SK-N-SH (cell line): ENCODE measurements around the gene ARIH2. TPM values are rescaled to one million over a fixed set of nuclear protein-coding genes. Genes with fewer than 3 reads are reported as not detected.

ENCODE experiments used
- CTCF ChIA-PET: fragments of 300-600, 350-600 bp; formaldehyde crosslinking; extraction: SDS; loops from one replicate; lab custom pipeline; 2021; lab: Yijun Ruan, JAX
- POLR2A ChIA-PET: fragments of 350-600 bp; sonication (Branson Sonifier 250); formaldehyde crosslinking; extraction: SDS; loops from one replicate; lab custom pipeline; 2020; ENCODE audit warnings: antibody characterized with exemption, inconsistent platforms; lab: Yijun Ruan, JAX
- DNase-seq: peaks from one replicate; pipeline ENCODE4 v3.0.0; 2012
- H2AFZ ChIP-seq: fragments of 200-600 bp; sonication (generic); 2 replicates; pipeline ENCODE4 v1.8.1; 2016; ENCODE audit warnings: antibody characterized with exemption, mild to moderate bottlenecking, low read depth
- H3F3A ChIP-seq: fragments of 200-600 bp; sonication (generic); replicated peaks from 2 replicates; pipeline ENCODE3; 2016; ENCODE audit warnings: antibody characterized with exemption, mild to moderate bottlenecking; ENCODE audit not compliant: insufficient read depth
- H3K27ac ChIP-seq, 2 experiments: fragments of 200-500 bp in 1 of 2; fragments of 200-600 bp in 1 of 2; sonication (Bioruptor generic) in 1 of 2; sonication (generic), shearing (Covaris generic) in 1 of 2; 2 replicates each; pipeline versions ENCODE4 v1.5.1 to v1.6.1; 2014 to 2016; ENCODE audit warnings: low read depth in 2 of 2, inconsistent platforms in 1 of 2, low read length in 1 of 2, mild to moderate bottlenecking in 1 of 2, mixed read lengths in 1 of 2
- H3K27me3 ChIP-seq: fragments of 200-600 bp; sonication (generic), shearing (Covaris generic); 2 replicates; pipeline ENCODE4 v1.6.1; 2016; ENCODE audit warnings: mixed run types; ENCODE audit not compliant: insufficient read depth
- H3K36me3 ChIP-seq, 2 experiments: fragments of 200-500 bp in 1 of 2; fragments of 200-600 bp in 1 of 2; sonication (Bioruptor generic) in 1 of 2; sonication (generic) in 1 of 2; replicated peaks in 1 of 2; 2 replicates each; pipeline versions ENCODE3 to v1.5.1; 2014 to 2016; ENCODE audit warnings: low read length in 1 of 2, mild to moderate bottlenecking in 1 of 2; ENCODE audit not compliant: insufficient read depth in 2 of 2, control insufficient read depth in 1 of 2
- H3K4me1 ChIP-seq, 2 experiments: fragments of 200-500 bp in 1 of 2; fragments of 200-600 bp in 1 of 2; sonication (Bioruptor generic) in 1 of 2; sonication (generic), shearing (Covaris generic) in 1 of 2; 2 replicates each; pipeline versions ENCODE4 v1.5.1 to v1.6.1; 2014 to 2016; ENCODE audit warnings: low read depth in 1 of 2, low read length in 1 of 2, mixed run types in 1 of 2; ENCODE audit not compliant: insufficient read depth in 2 of 2, control insufficient read depth in 1 of 2
- H3K4me2 ChIP-seq: fragments of 200-600 bp; sonication (generic), shearing (Covaris generic); 2 replicates; pipeline ENCODE4 v1.6.1; 2017; ENCODE audit warnings: mixed run types
- H3K4me3 ChIP-seq, 2 experiments: fragments of 200-500 bp in 1 of 2; fragments of 200-600 bp in 1 of 2; sonication (Bioruptor generic) in 1 of 2; sonication (generic), shearing (Covaris generic) in 1 of 2; 2 replicates each; pipeline versions ENCODE4 v1.5.1 to v1.8.1; 2014 to 2016; ENCODE audit warnings: low read depth in 2 of 2, inconsistent platforms in 1 of 2, low read length in 1 of 2, mild to moderate bottlenecking in 1 of 2, mixed read lengths in 1 of 2, moderate library complexity in 1 of 2
- H3K79me2 ChIP-seq: fragments of 200-600 bp; sonication (generic); 2 replicates; pipeline ENCODE4 v1.8.1; 2017; ENCODE audit warnings: mild to moderate bottlenecking; ENCODE audit not compliant: insufficient read depth
- H3K9ac ChIP-seq: fragments of 200-600 bp; sonication (generic); 2 replicates; pipeline ENCODE4 v1.6.1; 2017; ENCODE audit warnings: mixed run types
- H3K9me2 ChIP-seq: fragments of 200-600 bp; sonication (generic); 2 replicates; pipeline ENCODE4 v1.6.1; 2017; ENCODE audit warnings: mixed run types
- H3K9me3 ChIP-seq: fragments of 200-600 bp; sonication (generic); 2 replicates; pipeline ENCODE4 v1.6.1; 2017; ENCODE audit warnings: mixed run types, mild to moderate bottlenecking, moderate library complexity
- H4K20me1 ChIP-seq: fragments of 200-600 bp; sonication (generic); 2 replicates; pipeline ENCODE4 v1.6.1; 2017; ENCODE audit warnings: mild to moderate bottlenecking, mixed run types; ENCODE audit not compliant: insufficient read depth
- CHD2 ChIP-seq: fragments of 150-350 bp; IDR thresholded peaks from 2 replicates; pipeline ENCODE4 v1.6.1; 2018; ENCODE audit warnings: low read length; ENCODE audit not compliant: partially characterized antibody
- ELF1 ChIP-seq: IDR thresholded peaks from 2 replicates; pipeline ENCODE4 v1.4.0; 2012
- EZH2phosphoT487 ChIP-seq: fragments of 200-600 bp; sonication (generic); IDR thresholded peaks from 2 replicates; pipeline ENCODE4 v1.6.1; 2017; ENCODE audit warnings: low read depth, mixed run types, mild to moderate bottlenecking, antibody characterized with exemption, moderate library complexity, borderline replicate concordance
- FOSL2 ChIP-seq: IDR thresholded peaks from 2 replicates; pipeline ENCODE4 v1.4.0; 2012; ENCODE audit warnings: low read depth, mild to moderate bottlenecking, moderate library complexity, borderline replicate concordance
- FOXJ3 ChIP-seq: sonication (generic); formaldehyde crosslinking; IDR thresholded peaks from 2 replicates; pipeline ENCODE4 v1.5.1; 2020; ENCODE audit warnings: mild to moderate bottlenecking, missing genetic modification reagents
- GABPA ChIP-seq: IDR thresholded peaks from 2 replicates; pipeline ENCODE4 v1.4.0; 2012; ENCODE audit warnings: low read depth, mild to moderate bottlenecking
- GATA2 ChIP-seq: sonication (generic); formaldehyde crosslinking; IDR thresholded peaks from 2 replicates; pipeline ENCODE4 v1.5.0; 2020; ENCODE audit warnings: mild to moderate bottlenecking, missing genetic modification reagents
- IRF3 ChIP-seq: fragments of 150-350 bp; IDR thresholded peaks from 2 replicates; pipeline ENCODE4 v1.6.1; 2016; ENCODE audit warnings: mild to moderate bottlenecking, low read depth, low read length
- MAX ChIP-seq: IDR thresholded peaks from 2 replicates; pipeline ENCODE4 v1.4.0; 2012; ENCODE audit warnings: low read depth
- NFIC ChIP-seq: IDR thresholded peaks from 2 replicates; pipeline ENCODE4 v1.4.0; 2012; ENCODE audit warnings: borderline replicate concordance
- NRF1 ChIP-seq: IDR thresholded peaks from 2 replicates; pipeline ENCODE4 v1.6.1; 2012; ENCODE audit warnings: low read depth, mild to moderate bottlenecking, low read length
- POLR2AphosphoS5 ChIP-seq: IDR thresholded peaks from 2 replicates; pipeline ENCODE4 v1.6.1; 2012; ENCODE audit warnings: low read depth, low read length
- RAD21 ChIP-seq: IDR thresholded peaks from 2 replicates; pipeline ENCODE4 v1.6.1; 2012; ENCODE audit warnings: mild to moderate bottlenecking, low read length
- RCOR1 ChIP-seq: fragments of 150-350 bp; IDR thresholded peaks from 2 replicates; pipeline ENCODE4 v1.6.1; 2017; ENCODE audit warnings: antibody characterized with exemption, low read length
- RXRA ChIP-seq: IDR thresholded peaks from 2 replicates; pipeline ENCODE4 v1.4.0; 2012; ENCODE audit warnings: low read depth, mild to moderate bottlenecking, borderline replicate concordance
- SIN3A ChIP-seq: IDR thresholded peaks from 2 replicates; pipeline ENCODE4 v1.6.1; 2012; ENCODE audit warnings: low read depth, mild to moderate bottlenecking, low read length, moderate library complexity, borderline replicate concordance
- TAF1 ChIP-seq: IDR thresholded peaks from 2 replicates; pipeline ENCODE4 v1.6.1; 2012; ENCODE audit warnings: low read depth, mild to moderate bottlenecking, low read length, moderate library complexity, borderline replicate concordance
- TEAD4 ChIP-seq: IDR thresholded peaks from 2 replicates; pipeline ENCODE4 v1.4.0; 2012; ENCODE audit warnings: mild to moderate bottlenecking, borderline replicate concordance; ENCODE audit not compliant: insufficient read depth
- WGBS: methylation state at CpG from one replicate; pipeline ENCODE4 v1.1.6; 2017; ENCODE audit warnings: low lambda C conversion rate; 5-methylcytosine and 5-hydroxymethylcytosine counted together
- polyA plus RNA-seq, 3 experiments: library from polyadenylated mRNA; depleted of rRNA; stranded (reverse); fragments of >200 nt; gene quantifications; 2 replicates each; pipeline ENCODE4 v1.2.3, GENCODE V29; 2012
- TF ChIP-seq, protein P1 (sequence below): IDR thresholded peaks from 2 replicates; pipeline ENCODE4; 2012

ARIH2 gene
- polyA plus RNA-seq, 1 of the 3 experiments (the other 2 are of a cell fraction): 69.7 TPM

DNA sequence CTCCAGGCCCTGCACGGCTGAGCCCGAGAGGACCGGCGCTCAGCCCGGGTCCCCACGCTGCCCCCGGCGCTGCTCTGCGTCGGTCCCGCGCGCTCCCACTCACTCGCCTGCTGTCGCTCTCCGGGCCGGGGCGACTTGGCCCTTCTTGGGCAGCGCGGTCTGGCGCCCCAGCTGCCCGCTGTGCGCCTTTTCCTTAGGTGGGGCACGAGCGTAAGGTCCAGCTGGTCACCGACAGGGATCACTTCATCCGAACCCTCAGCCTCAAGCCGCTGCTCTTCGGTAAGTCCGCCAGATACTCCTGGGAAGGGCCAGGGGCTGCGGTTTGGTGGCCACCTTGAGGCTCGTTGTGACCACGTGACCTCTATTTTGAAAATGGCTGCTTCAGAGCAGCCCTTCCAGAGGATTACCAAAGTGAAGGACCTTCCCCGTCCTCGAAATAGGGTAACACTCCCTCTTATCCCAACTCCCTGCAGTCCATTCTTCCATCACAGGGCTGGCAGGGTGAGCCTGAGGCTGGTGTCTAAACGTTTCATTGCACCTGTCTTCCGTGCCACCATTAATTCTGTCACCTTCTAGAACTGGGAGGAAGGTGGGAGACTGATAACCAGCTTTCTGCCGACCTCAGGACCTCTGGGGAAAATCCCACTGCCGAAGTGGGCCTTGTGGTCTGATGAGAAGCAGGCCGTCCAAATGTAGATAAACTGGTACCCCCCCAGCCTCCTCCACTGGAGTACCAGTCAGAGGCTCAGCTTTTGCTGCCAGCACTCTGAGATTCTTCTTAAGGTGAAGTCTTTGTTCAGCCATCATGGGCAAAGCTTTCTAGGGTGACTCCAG is 72.2 kb downstream of the ARIH2 start (continued):
- TF ChIP-seq IRF3: no peak
- TF ChIP-seq GABPA: no peak
- TF ChIP-seq ELF1: no peak
- TF ChIP-seq, all 33 proteins: peak for 0

GRCh38 chr3:48991851-48992545 is 73.4 kb downstream of the ARIH2 start:
- H3K4me1 ChIP-seq: peaks cover 0 to 3% of the 10 kb centered on the region in 2 experiments; a peak in 1 of 4 replicates
- no peak overlapping the region for H3K27ac ChIP-seq
- H3K36me3 ChIP-seq: no peaks in the 10 kb centered on the region
- WGBS: 93% methylated on average over 5 of the region's 5 CpGs
- CTCF ChIA-PET: interaction anchor here (0.6 to 7.3 kb wide), 6 partner anchors 25 to 457 kb away, joined by 3 to 114 read pairs (median 4); partner anchors contain the start of genes DALRD3, IMPDH2 and NDUFAF3
- POLR2A ChIA-PET: interaction anchor here (0.7 to 0.8 kb wide), 3 partner anchors 15 to 29 kb away, joined by 3 read pairs; partner anchors contain the start of gene WDR6
- peak overlapping the region; percentile 71; the same call in 1 of the 2 replicates for H3K4me2 ChIP-seq
- no peaks in the 10 kb centered on the region for H3K27me3 ChIP-seq
- no peaks in the 10 kb centered on the region for H4K20me1 ChIP-seq
- no peak overlapping the region for H2AFZ ChIP-seq
- TF ChIP-seq NRF1 (no peak), RAD21 (no peak), TAF1 (no peak), RXRA (no peak), GABPA (no peak), TEAD4 (no peak), NFIC (no peak)
- TF ChIP-seq, protein P1, sequence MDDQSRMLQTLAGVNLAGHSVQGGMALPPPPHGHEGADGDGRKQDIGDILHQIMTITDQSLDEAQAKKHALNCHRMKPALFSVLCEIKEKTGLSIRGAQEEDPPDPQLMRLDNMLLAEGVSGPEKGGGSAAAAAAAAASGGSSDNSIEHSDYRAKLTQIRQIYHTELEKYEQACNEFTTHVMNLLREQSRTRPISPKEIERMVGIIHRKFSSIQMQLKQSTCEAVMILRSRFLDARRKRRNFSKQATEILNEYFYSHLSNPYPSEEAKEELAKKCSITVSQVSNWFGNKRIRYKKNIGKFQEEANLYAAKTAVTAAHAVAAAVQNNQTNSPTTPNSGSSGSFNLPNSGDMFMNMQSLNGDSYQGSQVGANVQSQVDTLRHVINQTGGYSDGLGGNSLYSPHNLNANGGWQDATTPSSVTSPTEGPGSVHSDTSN: no peak
- H3K79me2 ChIP-seq: peaks cover 19% of the 10 kb centered on the region
- no peak for DNase-seq
- no peaks in the 10 kb centered on the region for H3K9me2 ChIP-seq
- no peaks in the 10 kb centered on the region for H3K9me3 ChIP-seq
- no peak overlapping the region for H3K9ac ChIP-seq
- peak overlapping the region in 1 of 2 experiments; percentile 63; a peak in 1 of 4 replicates for H3K4me3 ChIP-seq
- peaks cover 11% of the 10 kb centered on the region for H3F3A ChIP-seq

DNA sequence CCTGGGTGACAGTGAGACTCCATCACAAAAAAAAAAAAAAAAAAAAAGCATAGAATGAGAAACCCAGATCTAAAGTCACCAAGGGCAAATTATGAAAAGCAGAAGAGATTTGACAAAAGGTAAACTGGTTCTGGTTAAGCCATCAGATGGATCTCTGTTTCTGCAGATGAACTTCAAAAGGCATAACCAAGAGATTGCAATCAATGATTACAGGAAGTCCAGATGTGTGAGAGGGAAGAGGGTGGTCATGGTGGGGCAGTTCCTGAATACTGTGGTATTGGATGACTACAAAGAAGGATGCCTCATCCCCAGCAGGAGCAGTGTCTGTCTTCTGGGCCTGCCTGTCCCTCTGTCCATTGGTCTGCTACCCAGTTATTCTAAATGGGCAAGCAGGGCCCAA is 75.2 kb downstream of the ARIH2 start:
- H3K4me2 ChIP-seq: no peak overlapping the region
- no peak for DNase-seq
- H3K9me3 ChIP-seq: no peaks in the 10 kb centered on the region
- no peak overlapping the region for H3K9ac ChIP-seq
- ChIA-PET POLR2A (interaction anchor here (0.8 kb wide), 1 partner anchor 331 kb away, joined by 3 read pairs; no protein-coding TSS in a partner anchor), CTCF (interaction anchor here (0.9 to 1.6 kb wide), 3 partner anchors 14 to 23 kb away, joined by 3 to 5 read pairs (median 3); partner anchors contain the start of gene WDR6)
- H4K20me1 ChIP-seq: no peaks in the 10 kb centered on the region
- peaks cover 0 to 21% of the 10 kb centered on the region in 2 experiments; a peak in 1 of 4 replicates for H3K4me1 ChIP-seq
- H3K4me3 ChIP-seq: no peak overlapping the region
- no peak overlapping the region for H2AFZ ChIP-seq
- H3K27ac ChIP-seq: no peak overlapping the region
- no peaks in the 10 kb centered on the region for H3K36me3 ChIP-seq
- peaks cover 4% of the 10 kb centered on the region for H3F3A ChIP-seq
- H3K9me2 ChIP-seq: no peaks in the 10 kb centered on the region
- no peaks in the 10 kb centered on the region for H3K27me3 ChIP-seq
- H3K79me2 ChIP-seq: peaks cover 19% of the 10 kb centered on the region
- no peak for TF ChIP-seq TEAD4
- TF ChIP-seq MAX: no peak
- TF ChIP-seq GATA2: no peak
- no peak for TF ChIP-seq EZH2phosphoT487
- TF ChIP-seq GABPA: no peak
- TF ChIP-seq ELF1: no peak
- TF ChIP-seq CHD2: no peak
- no peak for TF ChIP-seq FOXJ3 (CRISPR knock-in tag)
- TF ChIP-seq RXRA: no peak
- TF ChIP-seq NRF1: no peak
- no peak for TF ChIP-seq TAF1
- TF ChIP-seq RCOR1: no peak
- no peak for TF ChIP-seq POLR2AphosphoS5
- no peak for TF ChIP-seq FOSL2
- TF ChIP-seq SIN3A: no peak
